Measurements from ENCODE around the gene HTR3A.

HTR3A gene

DNA sequence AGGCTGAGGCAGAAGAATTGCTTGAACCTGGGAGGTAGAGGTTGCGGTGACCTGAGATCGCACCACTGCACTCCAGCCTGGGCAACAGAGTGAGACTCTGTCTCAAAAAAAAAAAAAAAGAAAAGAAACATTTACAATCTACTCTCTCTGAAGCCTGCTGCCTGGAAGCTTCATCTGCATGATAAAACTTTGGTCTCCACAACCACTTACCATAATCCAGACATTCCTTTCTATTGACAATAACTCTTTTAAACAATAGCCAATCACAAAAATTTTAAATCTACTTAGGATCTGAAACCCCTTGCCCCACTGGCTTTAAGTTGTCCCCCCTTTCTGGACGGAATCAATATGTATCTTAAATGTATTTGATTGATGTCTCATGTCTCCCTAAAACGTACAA, 25.0 kb upstream of the HTR3A start:
- Histone ChIP-seq H2AFZ (ENCODE audit: low read depth, low read length, severe bottlenecking) (no peak overlapping the region), H3F3A (ENCODE audit: insufficient read depth) (no peaks in the 10 kb centered on the region), H3K9ac (ENCODE audit: low read length) (no peak overlapping the region), H3K27ac (ENCODE audit: low read depth, low read length) (no peak overlapping the region), H4K20me1 (ENCODE audit: low read depth, low read length) (no peaks in the 10 kb centered on the region), H3K4me3 (ENCODE audit: insufficient read depth, low read length, poor library complexity, severe bottlenecking) (no peak overlapping the region), H3K79me2 (ENCODE audit: insufficient read depth, low read length) (no peaks in the 10 kb centered on the region), H3K4me2 (ENCODE audit: low read depth, low read length, poor library complexity, severe bottlenecking) (no peak overlapping the region), H3K9me3 (ENCODE audit: insufficient read depth, low read length) (no peaks in the 10 kb centered on the region), H3K36me3 (ENCODE audit: low read length) (no peaks in the 10 kb centered on the region), H3K9me2 (replicated peaks; ENCODE audit: insufficient read depth, low read length) (no peaks in the 10 kb centered on the region), H3K27me3 (ENCODE audit: low read length) (no peaks in the 10 kb centered on the region)
- TF ChIP-seq EZH2phosphoT487 (conservative IDR thresholded peaks at IDR 0.05; ENCODE audit: low read length): no peak
- TF ChIP-seq, protein P1, sequence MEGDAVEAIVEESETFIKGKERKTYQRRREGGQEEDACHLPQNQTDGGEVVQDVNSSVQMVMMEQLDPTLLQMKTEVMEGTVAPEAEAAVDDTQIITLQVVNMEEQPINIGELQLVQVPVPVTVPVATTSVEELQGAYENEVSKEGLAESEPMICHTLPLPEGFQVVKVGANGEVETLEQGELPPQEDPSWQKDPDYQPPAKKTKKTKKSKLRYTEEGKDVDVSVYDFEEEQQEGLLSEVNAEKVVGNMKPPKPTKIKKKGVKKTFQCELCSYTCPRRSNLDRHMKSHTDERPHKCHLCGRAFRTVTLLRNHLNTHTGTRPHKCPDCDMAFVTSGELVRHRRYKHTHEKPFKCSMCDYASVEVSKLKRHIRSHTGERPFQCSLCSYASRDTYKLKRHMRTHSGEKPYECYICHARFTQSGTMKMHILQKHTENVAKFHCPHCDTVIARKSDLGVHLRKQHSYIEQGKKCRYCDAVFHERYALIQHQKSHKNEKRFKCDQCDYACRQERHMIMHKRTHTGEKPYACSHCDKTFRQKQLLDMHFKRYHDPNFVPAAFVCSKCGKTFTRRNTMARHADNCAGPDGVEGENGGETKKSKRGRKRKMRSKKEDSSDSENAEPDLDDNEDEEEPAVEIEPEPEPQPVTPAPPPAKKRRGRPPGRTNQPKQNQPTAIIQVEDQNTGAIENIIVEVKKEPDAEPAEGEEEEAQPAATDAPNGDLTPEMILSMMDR (IDR thresholded peaks at IDR 0.05; ENCODE audit: insufficient read depth, low read length, poor library complexity, severe bottlenecking): no peak

DNA sequence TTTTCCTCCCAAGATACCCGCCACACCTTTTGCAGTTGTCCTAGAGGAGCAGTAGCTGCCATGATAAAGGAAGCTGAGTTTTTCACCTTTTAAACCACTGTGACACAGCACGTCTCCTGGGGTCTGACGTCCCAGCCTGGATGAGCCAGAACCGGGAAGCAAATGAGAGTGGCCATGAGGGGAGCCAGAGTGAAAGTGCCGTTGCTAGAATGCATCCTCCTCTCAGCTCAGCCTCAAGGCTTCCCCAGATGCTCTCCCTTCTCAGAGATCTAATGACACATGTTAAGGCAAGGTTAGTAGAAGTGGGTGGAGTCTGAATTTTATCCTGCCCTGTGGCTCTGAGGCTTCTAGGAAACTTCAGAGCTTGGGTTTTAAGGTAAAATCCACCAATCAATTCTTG, 23.4 kb upstream of the HTR3A start:
- no peaks in the 10 kb centered on the region for H4K20me1 ChIP-seq (ENCODE audit: low read depth, low read length)
- no peak for TF ChIP-seq EZH2phosphoT487 (conservative IDR thresholded peaks at IDR 0.05; ENCODE audit: low read length)
- TF ChIP-seq, protein P1 (IDR thresholded peaks at IDR 0.05; ENCODE audit: insufficient read depth, low read length, poor library complexity, severe bottlenecking): no peak
- H3K9ac ChIP-seq (ENCODE audit: low read length): no peak overlapping the region
- no peaks in the 10 kb centered on the region for H3K9me3 ChIP-seq (ENCODE audit: insufficient read depth, low read length)
- H3K27me3 ChIP-seq (ENCODE audit: low read length): no peaks in the 10 kb centered on the region
- H3K27ac ChIP-seq (ENCODE audit: low read depth, low read length): no peak overlapping the region
- no peak overlapping the region for H3K4me3 ChIP-seq (ENCODE audit: insufficient read depth, low read length, poor library complexity, severe bottlenecking)
- no peak overlapping the region for H3K4me2 ChIP-seq (ENCODE audit: low read depth, low read length, poor library complexity, severe bottlenecking)
- no peaks in the 10 kb centered on the region for H3K36me3 ChIP-seq (ENCODE audit: low read length)
- H3F3A ChIP-seq (ENCODE audit: insufficient read depth): no peaks in the 10 kb centered on the region
- H2AFZ ChIP-seq (ENCODE audit: low read depth, low read length, severe bottlenecking): no peak overlapping the region
- H3K9me2 ChIP-seq (replicated peaks; ENCODE audit: insufficient read depth, low read length): no peaks in the 10 kb centered on the region
- H3K79me2 ChIP-seq (ENCODE audit: insufficient read depth, low read length): no peaks in the 10 kb centered on the region

DNA sequence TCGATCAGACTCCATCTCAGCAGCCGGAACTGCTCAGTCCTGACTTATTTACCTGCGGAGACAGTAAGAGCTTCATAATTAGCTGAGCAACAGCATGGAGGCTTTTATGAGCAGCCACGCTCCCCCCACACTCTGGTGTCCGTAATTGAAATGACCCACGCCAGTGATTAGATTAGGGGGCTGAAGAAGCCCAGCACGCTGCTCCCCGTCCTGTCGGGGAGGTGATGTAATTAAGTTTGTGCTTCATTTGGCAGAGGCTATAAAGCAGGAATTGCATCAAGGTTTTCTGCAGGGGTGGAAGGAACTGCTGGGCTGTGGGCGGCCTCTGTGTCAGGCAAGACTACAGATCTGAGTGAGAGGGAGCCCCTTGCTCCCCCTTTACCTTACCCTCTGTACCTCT, 22.8 kb upstream of the HTR3A start:
- Histone ChIP-seq H3K4me3 (ENCODE audit: insufficient read depth, low read length, poor library complexity, severe bottlenecking) (no peak overlapping the region), H3K27ac (ENCODE audit: low read depth, low read length) (no peak overlapping the region), H3K4me2 (ENCODE audit: low read depth, low read length, poor library complexity, severe bottlenecking) (no peak overlapping the region), H3K9ac (ENCODE audit: low read length) (no peak overlapping the region), H3K9me2 (replicated peaks; ENCODE audit: insufficient read depth, low read length) (no peaks in the 10 kb centered on the region), H3K9me3 (ENCODE audit: insufficient read depth, low read length) (no peaks in the 10 kb centered on the region), H3K36me3 (ENCODE audit: low read length) (no peaks in the 10 kb centered on the region), H4K20me1 (ENCODE audit: low read depth, low read length) (no peaks in the 10 kb centered on the region), H3K79me2 (ENCODE audit: insufficient read depth, low read length) (no peaks in the 10 kb centered on the region), H2AFZ (ENCODE audit: low read depth, low read length, severe bottlenecking) (no peak overlapping the region), H3K27me3 (ENCODE audit: low read length) (no peaks in the 10 kb centered on the region), H3F3A (ENCODE audit: insufficient read depth) (no peaks in the 10 kb centered on the region)
- no peak for TF ChIP-seq EZH2phosphoT487 (conservative IDR thresholded peaks at IDR 0.05; ENCODE audit: low read length)
- TF ChIP-seq, protein P1 (IDR thresholded peaks at IDR 0.05; ENCODE audit: insufficient read depth, low read length, poor library complexity, severe bottlenecking): no peak

Data from SU-DHL-6 (cell line).